ENCODE measurements around the gene ATP5MC2.
A peak's percentile ranks its signal among the peaks of the same experiment; 100 is the strongest.

Gene ATP5MC2

GRCh38 chr12:53623548-53624385 lies 52.1 kb downstream of the ATP5MC2 start:
- no peak overlapping the region for H3K27ac ChIP-seq (ENCODE audit: low read length)
- H3K4me3 ChIP-seq (ENCODE audit: low read length) = no peak overlapping the region
- no peaks in the 10 kb centered on the region for H3K9me3 ChIP-seq (ENCODE audit: insufficient read depth, low read length)
- peaks cover 51% of the 10 kb centered on the region for H3K79me2 ChIP-seq (ENCODE audit: low read length)
- H2AFZ ChIP-seq (ENCODE audit: low read depth, low read length) = no peak overlapping the region
- no peak for TF ChIP-seq EZH2phosphoT487 (IDR thresholded peaks at IDR 0.05; ENCODE audit: low read depth)
- no peak for TF ChIP-seq CTCF (IDR thresholded peaks at IDR 0.05; ENCODE audit: low read depth, low read length)
- H3K36me3 ChIP-seq (replicated peaks; ENCODE audit: low read depth, low read length) = no peaks in the 10 kb centered on the region
- no peak overlapping the region for H3K9ac ChIP-seq (ENCODE audit: low read length)
- H4K20me1 ChIP-seq (ENCODE audit: insufficient read depth, low read length) = no peaks in the 10 kb centered on the region
- peaks cover 33% of the 10 kb centered on the region for H3K4me1 ChIP-seq (ENCODE audit: low read length)
- H3K27me3 ChIP-seq (ENCODE audit: low read depth, low read length) = no peaks in the 10 kb centered on the region
- peak overlapping the region; percentile 89; the same call in 1 of the 2 replicates for H3K4me2 ChIP-seq (ENCODE audit: low read length)

- H3K4me3 ChIP-seq (ENCODE audit: low read length) = no peak overlapping the region
- H2AFZ ChIP-seq (ENCODE audit: low read depth, low read length) = no peak overlapping the region
- no peaks in the 10 kb centered on the region for H3K9me3 ChIP-seq (ENCODE audit: insufficient read depth, low read length)
- H3K4me2 ChIP-seq (ENCODE audit: low read length) = no peak overlapping the region
- H3K4me1 ChIP-seq (ENCODE audit: low read length) = peaks cover 43% of the 10 kb centered on the region
- H3K27ac ChIP-seq (ENCODE audit: low read length) = no peak overlapping the region
- H4K20me1 ChIP-seq (ENCODE audit: insufficient read depth, low read length) = no peaks in the 10 kb centered on the region
- peaks cover 62% of the 10 kb centered on the region for H3K79me2 ChIP-seq (ENCODE audit: low read length)
- H3K27me3 ChIP-seq (ENCODE audit: low read depth, low read length) = no peaks in the 10 kb centered on the region
- no peak overlapping the region for H3K9ac ChIP-seq (ENCODE audit: low read length)
- TF ChIP-seq EZH2phosphoT487 (IDR thresholded peaks at IDR 0.05; ENCODE audit: low read depth) (no peak), CTCF (IDR thresholded peaks at IDR 0.05; ENCODE audit: low read depth, low read length) (no peak)
- H3K36me3 ChIP-seq (replicated peaks; ENCODE audit: low read depth, low read length) = no peaks in the 10 kb centered on the region
Observed at GRCh38 chr12:53622724-53623123, 53.2 kb downstream of the ATP5MC2 start.

DNA sequence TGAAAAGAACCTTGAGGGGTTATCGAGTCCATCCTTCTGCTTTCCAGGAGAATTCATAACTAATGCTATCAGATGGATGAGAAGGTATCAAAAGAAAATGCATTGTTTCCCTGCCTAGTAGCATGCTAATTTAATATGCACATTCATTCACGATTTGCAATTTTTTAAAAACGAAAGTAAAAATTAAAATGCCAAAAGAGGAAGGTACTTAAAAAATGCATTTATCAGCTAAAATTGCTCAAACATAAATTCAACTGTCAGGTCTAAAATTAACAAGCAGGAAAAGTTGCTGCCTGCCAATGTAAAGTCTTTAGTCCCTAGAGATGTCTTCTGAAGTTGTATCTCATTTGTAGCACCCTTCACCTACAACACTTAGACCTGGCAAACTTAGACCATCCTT lies 57.6 kb downstream of the ATP5MC2 start:
- Histone ChIP-seq H3K79me2 (ENCODE audit: low read length) (peaks cover 44% of the 10 kb centered on the region), H3K27ac (ENCODE audit: low read length) (0 out of 2 replicates have a peak overlapping the region, but pooled peaks have one; percentile 11), H2AFZ (ENCODE audit: low read depth, low read length) (no peak overlapping the region), H3K36me3 (replicated peaks; ENCODE audit: low read depth, low read length) (no peaks in the 10 kb centered on the region), H3K4me1 (ENCODE audit: low read length) (peaks cover 16% of the 10 kb centered on the region; the same call in 1 of the 2 replicates), H3K4me2 (ENCODE audit: low read length) (peak overlapping the region; percentile 66), H4K20me1 (ENCODE audit: insufficient read depth, low read length) (no peaks in the 10 kb centered on the region), H3K27me3 (ENCODE audit: low read depth, low read length) (no peaks in the 10 kb centered on the region), H3K9me3 (ENCODE audit: insufficient read depth, low read length) (no peaks in the 10 kb centered on the region), H3K9ac (ENCODE audit: low read length) (peak overlapping the region; percentile 16; the same call in 1 of the 2 replicates), H3K4me3 (ENCODE audit: low read length) (peak overlapping the region; percentile 47)
- TF ChIP-seq EZH2phosphoT487 (IDR thresholded peaks at IDR 0.05; ENCODE audit: low read depth) = no peak
- no peak for TF ChIP-seq CTCF (IDR thresholded peaks at IDR 0.05; ENCODE audit: low read depth, low read length)

- Histone ChIP-seq H3K4me2 (ENCODE audit: low read length) (peak overlapping the region; percentile 66), H3K4me1 (ENCODE audit: low read length) (peaks cover 16% of the 10 kb centered on the region; the same call in 1 of the 2 replicates), H3K27me3 (ENCODE audit: low read depth, low read length) (no peaks in the 10 kb centered on the region), H3K9ac (ENCODE audit: low read length) (0 out of 2 replicates have a peak overlapping the region, but pooled peaks have one; percentile 16), H3K27ac (ENCODE audit: low read length) (no peak overlapping the region), H3K4me3 (ENCODE audit: low read length) (peak overlapping the region; percentile 47; the same call in 1 of the 2 replicates), H3K36me3 (replicated peaks; ENCODE audit: low read depth, low read length) (no peaks in the 10 kb centered on the region), H3K79me2 (ENCODE audit: low read length) (peaks cover 39% of the 10 kb centered on the region), H3K9me3 (ENCODE audit: insufficient read depth, low read length) (no peaks in the 10 kb centered on the region), H2AFZ (ENCODE audit: low read depth, low read length) (no peak overlapping the region), H4K20me1 (ENCODE audit: insufficient read depth, low read length) (no peaks in the 10 kb centered on the region)
- TF ChIP-seq EZH2phosphoT487 (IDR thresholded peaks at IDR 0.05; ENCODE audit: low read depth) = no peak
- TF ChIP-seq CTCF (IDR thresholded peaks at IDR 0.05; ENCODE audit: low read depth, low read length) = no peak
Observed at GRCh38 chr12:53617700-53618099, 58.2 kb downstream of the ATP5MC2 start.
